Measurements from ENCODE around the gene DNAAF5.

GRCh38 chr7:732094-732541 is 5.6 kb downstream of the DNAAF5 start:
- TF ChIP-seq ZFP36L1 (CRISPR knock-in tag; IDR thresholded peaks at IDR 0.05) (peak; percentile 52; the same call in 1 of the 2 replicates), MEIS1 (CRISPR knock-in tag; IDR thresholded peaks at IDR 0.05; ENCODE audit: borderline replicate concordance) (no peak; the same call in 1 of the 2 replicates), ZSCAN30 (CRISPR knock-in tag; IDR thresholded peaks at IDR 0.05) (no peak), REST (IDR thresholded peaks at IDR 0.05; ENCODE audit: borderline replicate concordance in 1 of 2, low read depth in 1 of 2, low read length in 2 of 2) (no peak), SP4 (CRISPR knock-in tag; IDR thresholded peaks at IDR 0.05) (no peak; the same call in 1 of the 2 replicates), TBP (CRISPR knock-in tag; IDR thresholded peaks at IDR 0.05) (no peak), POLR2A (IDR thresholded peaks at IDR 0.05; ENCODE audit: insufficient read depth in 1 of 2, low read depth in 2 of 2, low read length in 2 of 2) (peak in 1 of 2 experiments; percentile 54; a peak in 2 of 4 replicates), HCFC1 (IDR thresholded peaks at IDR 0.05; ENCODE audit: low read depth, low read length) (no peak), EP300 (IDR thresholded peaks at IDR 0.05; ENCODE audit: low read depth in 2 of 2, low read length in 2 of 2) (peak; percentile 28 to 38; a peak in 2 of 4 replicates), EP300 (CRISPR knock-in tag; IDR thresholded peaks at IDR 0.05; ENCODE audit: borderline replicate concordance) (no peak), CTCF (CRISPR knock-in tag; IDR thresholded peaks at IDR 0.05) (peak; percentile 98), SAFB2 (CRISPR knock-in tag; IDR thresholded peaks at IDR 0.05; ENCODE audit: borderline replicate concordance, low read depth) (no peak), NFYB (CRISPR knock-in tag; IDR thresholded peaks at IDR 0.05) (no peak), BRCA1 (CRISPR knock-in tag; IDR thresholded peaks at IDR 0.05) (peak; percentile 56; the same call in 1 of the 2 replicates), NCOA2 (CRISPR knock-in tag; IDR thresholded peaks at IDR 0.05) (peak; percentile 48)

Data from HepG2 (cell line).